Activated CD4-positive, alpha-beta T cell treated with anti-CD3 and anti-CD28 coated beads, Interleukin-2, amount 10 ng/mL, durations not matched to agents 24 days and 14 days (primary cell): ENCODE data around the gene KRT33B. TPM values are rescaled to one million over a fixed set of nuclear protein-coding genes. Genes with fewer than 3 reads are reported as not detected.
"Not testable (repeated sequence)": the region's sequence is repeated elsewhere in the genome, so short reads cannot be mapped to it uniquely, and the experiment has no call there.

ENCODE experiments used
- DNase-seq: peaks from one replicate; pipeline ENCODE4 v3.0.0; 2022
- H3K27ac Mint-ChIP-seq: one replicate; pipeline ENCODE4 v1.8.0; 2022; ENCODE audit warnings: mild to moderate bottlenecking, mixed read lengths
- H3K27me3 Mint-ChIP-seq: one replicate; pipeline ENCODE4 v1.8.0; 2022; ENCODE audit warnings: mixed read lengths
- H3K36me3 Mint-ChIP-seq: one replicate; pipeline ENCODE4 v1.8.0; 2022; ENCODE audit warnings: low read depth, mild to moderate bottlenecking, mixed read lengths
- H3K4me1 Mint-ChIP-seq: one replicate; pipeline ENCODE4 v1.8.0; 2021; ENCODE audit warnings: mixed read lengths
- H3K4me3 Mint-ChIP-seq: one replicate; pipeline ENCODE4 v1.8.0; 2022; ENCODE audit warnings: mild to moderate bottlenecking, moderate library complexity, mixed read lengths
- H3K9me3 Mint-ChIP-seq: one replicate; pipeline ENCODE4 v1.8.0; 2021; ENCODE audit warnings: mixed read lengths
- intact Hi-C: fragments of 100-400 bp; cut with micrococcal nuclease; formaldehyde crosslinking; loops from one replicate; pipeline ENCODE4 v1.15.1; 2023
- total RNA-seq: library from RNA; stranded (reverse); gene quantifications from 2 replicates; pipeline ENCODE4 v1.2.3, GENCODE V29; 2022

Gene KRT33B
- total RNA-seq, 1 donor from 2014 or later = not detected

DNA sequence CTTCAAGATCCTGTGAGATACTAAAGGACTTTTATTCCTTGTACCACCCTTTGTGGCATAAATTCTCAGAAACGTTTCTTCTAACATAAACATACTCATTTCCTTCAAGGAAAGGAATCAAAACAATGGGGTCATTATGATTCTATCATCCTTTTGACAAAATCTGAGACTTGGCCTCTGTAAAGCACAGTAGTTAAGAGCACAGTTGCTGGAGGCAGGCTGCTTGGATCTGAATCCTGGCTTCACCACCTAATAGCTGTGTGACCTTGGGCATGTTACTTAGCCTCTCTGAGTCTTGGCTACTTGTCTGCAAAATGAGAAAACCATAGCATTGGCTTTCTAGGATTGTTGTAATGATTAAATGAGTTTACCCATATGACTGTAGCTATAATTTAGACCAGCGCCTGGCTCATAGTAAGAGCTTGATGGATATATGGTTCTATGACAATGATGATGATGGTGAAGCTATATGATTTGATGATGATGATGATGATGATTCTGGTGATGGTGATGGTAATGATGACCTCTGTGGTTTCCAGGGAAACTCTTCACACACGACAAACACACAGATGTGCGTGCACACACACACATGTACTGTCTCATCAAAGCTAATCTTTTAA is 33.9 kb upstream of the KRT33B start:
- intact Hi-C loops = loop anchor here (1.0 to 5.0 kb wide), 3 partner anchors 62 to 264 kb away; no protein-coding TSS in a partner anchor
- Mint-ChIP-seq H3K4me3 (peak overlapping the region; percentile 59), H3K27me3 (no peaks in the 10 kb centered on the region), H3K9me3 (no peaks in the 10 kb centered on the region), H3K4me1 (peaks cover 23% of the 10 kb centered on the region), H3K27ac (peak overlapping the region; percentile 84), H3K36me3 (no peaks in the 10 kb centered on the region)
- no peak for DNase-seq

DNA sequence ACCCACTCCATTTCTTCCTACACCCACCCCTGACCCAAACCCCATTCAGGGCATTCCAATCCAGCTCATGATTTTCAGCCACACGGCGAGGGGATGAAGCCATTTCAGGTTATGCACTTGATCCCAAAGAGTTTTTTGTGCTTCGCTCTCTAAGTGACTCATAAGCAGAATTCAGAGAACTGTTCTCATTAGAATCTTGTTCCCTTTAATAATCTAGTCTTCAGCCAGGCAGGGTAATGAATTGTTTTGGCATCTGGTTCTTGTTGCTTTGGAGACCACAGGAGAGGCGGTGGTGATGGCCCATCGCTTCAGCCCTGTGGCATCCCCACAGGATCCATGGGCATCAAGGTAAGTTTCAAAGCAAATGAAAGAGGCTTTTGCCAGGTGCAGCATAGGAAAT is 32.5 kb upstream of the KRT33B start:
- Mint-ChIP-seq H3K27me3 (peaks cover 2% of the 10 kb centered on the region), H3K36me3 (no peaks in the 10 kb centered on the region), H3K27ac (peak overlapping the region; percentile 64), H3K9me3 (no peaks in the 10 kb centered on the region), H3K4me3 (peak overlapping the region; percentile 29), H3K4me1 (peaks cover 23% of the 10 kb centered on the region)
- DNase-seq = no peak
- intact Hi-C loops = loop anchor here (5.0 kb wide), 2 partner anchors 145 to 265 kb away; no protein-coding TSS in a partner anchor

DNA sequence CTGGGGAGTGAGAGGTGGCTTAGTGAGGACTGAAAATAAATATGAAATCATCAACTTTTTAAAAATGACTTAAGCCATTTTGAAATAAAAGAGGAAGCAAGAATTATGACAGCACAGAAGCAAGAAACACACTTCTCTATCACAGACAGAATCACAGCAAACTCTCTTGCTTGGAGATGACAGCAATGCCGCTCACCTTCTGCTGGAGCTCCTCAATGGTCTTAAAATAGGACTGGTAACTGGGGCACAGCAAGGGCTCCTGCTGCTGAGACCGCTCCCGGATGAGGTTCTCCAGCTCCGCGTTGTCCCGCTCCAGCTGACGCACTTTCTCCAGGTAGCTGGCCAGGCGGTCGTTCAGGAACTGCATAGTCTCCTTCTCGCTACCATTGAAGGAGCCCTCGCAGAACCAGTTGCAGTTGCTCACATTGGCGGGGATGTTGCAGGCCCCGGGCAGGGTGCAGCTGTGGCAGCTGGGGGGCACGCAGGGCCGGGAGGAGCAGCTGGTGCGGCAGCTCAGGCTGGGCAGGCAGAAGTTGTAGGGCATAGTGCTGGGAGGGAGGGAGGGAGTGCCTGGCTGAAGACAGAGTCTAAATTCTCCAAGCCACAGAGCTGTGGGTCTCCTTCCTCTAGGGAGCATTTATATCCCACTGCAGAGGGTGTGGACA is 27.5 kb upstream of the KRT33B start, which contains the start of gene KRT31:
KRT31 (minus strand) TSS at position 613 of the 665 bp plus-strand sequence; CDS start at position 544, 69 bp downstream.
- intact Hi-C loops = no loop called here
- Mint-ChIP-seq H3K9me3 (no peaks in the 10 kb centered on the region), H3K27me3 (peaks cover 2% of the 10 kb centered on the region), H3K4me3 (no peak within 1 kb of the TSS), H3K27ac (no peak within 1 kb of the TSS), H3K36me3 (no peaks in the 10 kb centered on the region), H3K4me1 (no peaks in the 10 kb centered on the region)
- DNase-seq = no peak

DNA sequence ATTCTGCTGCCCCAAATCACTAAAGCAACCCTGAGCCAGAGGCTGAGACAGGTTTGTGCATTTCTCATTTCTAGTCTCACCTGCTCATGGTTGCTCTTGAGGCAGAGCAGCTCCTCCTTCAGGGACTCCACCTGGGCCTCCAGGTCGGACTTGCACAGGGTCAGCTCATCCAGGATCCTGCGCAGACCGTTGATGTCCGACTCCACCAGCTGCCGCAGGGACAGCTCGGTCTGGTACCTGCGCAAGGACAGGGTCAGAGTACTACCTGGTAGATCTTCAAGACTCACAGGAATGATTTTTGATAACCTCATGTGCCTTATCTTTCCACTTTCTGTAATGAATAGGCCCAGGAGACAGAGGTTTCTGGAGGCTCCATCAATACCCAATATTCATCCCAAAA is 26.7 kb upstream of the KRT33B start:
- intact Hi-C loops = no loop called here

DNA sequence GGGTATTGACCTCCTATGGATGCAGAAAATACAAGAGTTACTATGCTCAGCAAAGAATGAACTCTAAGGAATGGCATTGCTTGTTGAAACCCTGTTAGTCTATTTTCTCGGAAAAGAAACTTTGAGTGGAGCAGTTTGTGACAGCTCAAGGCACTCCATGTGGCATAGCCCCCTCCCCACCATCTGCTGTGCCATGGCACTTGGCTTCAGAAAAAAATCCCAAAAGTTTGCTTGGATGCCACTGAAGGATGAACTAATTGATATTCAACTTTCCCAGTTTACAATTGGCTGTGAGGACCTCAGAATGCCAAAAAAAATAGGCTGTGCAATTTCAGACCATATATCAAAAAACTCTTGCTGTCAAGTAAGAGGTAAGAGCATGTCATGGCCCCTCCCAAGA is 26.0 kb upstream of the KRT33B start:
- H3K9me3 Mint-ChIP-seq = no peaks in the 10 kb centered on the region
- DNase-seq = no peak
- H3K4me3 Mint-ChIP-seq = no peak overlapping the region
- H3K36me3 Mint-ChIP-seq = no peaks in the 10 kb centered on the region
- peaks cover 8% of the 10 kb centered on the region for H3K27me3 Mint-ChIP-seq
- no peak overlapping the region for H3K27ac Mint-ChIP-seq
- intact Hi-C loops = no loop called here
- no peaks in the 10 kb centered on the region for H3K4me1 Mint-ChIP-seq

More for the DNA sequence above, 26.7 kb upstream of the KRT33B start:
- Mint-ChIP-seq H3K36me3 (no peaks in the 10 kb centered on the region), H3K27ac (no peak overlapping the region), H3K4me1 (no peaks in the 10 kb centered on the region), H3K4me3 (no peak overlapping the region), H3K27me3 (peaks cover 4% of the 10 kb centered on the region), H3K9me3 (no peaks in the 10 kb centered on the region)
- DNase-seq = no peak

DNA sequence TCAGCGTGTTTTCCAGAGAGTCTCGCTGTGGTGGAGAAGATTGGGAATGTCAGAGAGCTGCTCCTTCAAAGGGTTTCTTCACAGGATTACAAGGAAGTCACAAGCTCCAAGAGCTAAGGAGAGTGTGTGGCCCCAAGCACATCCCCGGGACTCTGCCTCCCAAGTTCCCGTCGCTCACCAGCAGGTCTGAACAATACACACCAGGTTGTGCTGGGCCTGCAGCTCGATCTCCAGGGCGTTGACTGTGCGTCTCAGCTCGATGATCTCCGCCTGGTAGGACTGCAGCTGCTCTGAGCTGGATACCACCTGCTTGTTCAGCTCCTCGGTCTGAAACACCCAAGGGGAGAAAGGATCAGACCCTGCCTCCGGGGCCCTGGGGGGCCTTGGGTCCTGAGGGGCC is 25.4 kb upstream of the KRT33B start:
- H3K36me3 Mint-ChIP-seq, H3K27ac Mint-ChIP-seq, H3K9me3 Mint-ChIP-seq, intact Hi-C loops, DNase-seq, H3K4me3 Mint-ChIP-seq, H3K4me1 Mint-ChIP-seq: not testable (repeated sequence)
- peaks cover 10% of the 10 kb centered on the region for H3K27me3 Mint-ChIP-seq

DNA sequence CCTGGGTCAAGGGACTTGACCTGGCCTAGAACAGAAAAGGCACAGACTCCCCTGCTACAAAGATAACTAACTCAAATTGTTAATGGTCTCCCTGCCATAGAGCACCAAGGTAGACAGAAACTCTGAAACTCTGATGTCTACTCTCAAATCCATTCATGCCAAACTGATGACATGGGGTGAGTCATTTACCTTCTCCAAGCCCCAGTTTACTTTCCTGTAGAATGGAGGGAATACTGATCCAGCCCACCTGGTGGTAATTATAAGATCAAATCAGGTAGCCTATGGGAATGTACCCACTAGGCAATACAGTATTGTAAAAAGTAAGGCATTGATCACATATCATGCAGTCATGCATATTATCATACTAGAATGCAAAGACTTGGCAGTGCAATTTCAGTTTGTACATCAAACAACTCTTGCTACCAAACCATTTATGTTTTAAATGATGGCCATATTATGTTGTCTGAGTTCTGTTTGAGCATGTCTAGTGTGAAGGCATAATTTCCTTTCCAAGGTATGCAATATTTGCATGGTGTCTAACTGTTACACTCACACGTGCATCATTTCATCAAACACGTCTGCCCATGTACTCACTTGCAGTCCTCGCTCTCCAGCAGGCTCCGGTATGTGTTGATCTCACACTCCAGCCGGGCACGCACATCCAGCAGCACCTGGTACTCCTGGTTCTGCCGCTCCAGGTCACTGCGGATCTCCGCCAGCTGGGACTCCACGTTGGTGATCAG is 24.8 kb upstream of the KRT33B start:
- H3K4me3 Mint-ChIP-seq = no peak overlapping the region

DNA sequence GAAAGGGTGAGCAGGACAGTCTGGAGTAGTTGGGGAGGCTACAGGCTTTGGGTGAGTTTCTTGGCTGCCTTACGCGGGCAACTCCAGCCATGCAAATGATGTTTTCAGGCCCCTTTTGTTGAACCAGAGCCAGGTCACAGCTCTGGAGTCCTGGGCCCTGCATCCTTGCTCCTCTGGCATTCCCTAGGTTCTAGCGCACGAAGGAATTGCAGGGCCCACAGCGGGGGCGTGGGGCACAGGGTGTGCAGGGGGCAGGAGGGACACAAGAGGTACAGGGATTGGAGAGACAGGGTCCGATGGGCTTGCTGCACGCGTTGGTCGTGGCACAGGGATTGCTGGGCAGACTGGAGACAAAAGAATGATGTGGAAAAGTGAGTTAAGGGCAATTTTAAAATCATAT is 24.2 kb upstream of the KRT33B start:
- no peaks in the 10 kb centered on the region for H3K9me3 Mint-ChIP-seq
- no peak overlapping the region for H3K4me3 Mint-ChIP-seq
- intact Hi-C loops = no loop called here
- no peak for DNase-seq
- no peaks in the 10 kb centered on the region for H3K36me3 Mint-ChIP-seq
- H3K27me3 Mint-ChIP-seq = peaks cover 10% of the 10 kb centered on the region
- no peak overlapping the region for H3K27ac Mint-ChIP-seq
- no peaks in the 10 kb centered on the region for H3K4me1 Mint-ChIP-seq

More for the DNA sequence above, 24.8 kb upstream of the KRT33B start:
- intact Hi-C loops = no loop called here
- Mint-ChIP-seq H3K9me3 (no peaks in the 10 kb centered on the region), H3K27ac (no peak overlapping the region), H3K27me3 (peaks cover 10% of the 10 kb centered on the region), H3K4me1 (no peaks in the 10 kb centered on the region), H3K36me3 (no peaks in the 10 kb centered on the region)
- DNase-seq = no peak

DNA sequence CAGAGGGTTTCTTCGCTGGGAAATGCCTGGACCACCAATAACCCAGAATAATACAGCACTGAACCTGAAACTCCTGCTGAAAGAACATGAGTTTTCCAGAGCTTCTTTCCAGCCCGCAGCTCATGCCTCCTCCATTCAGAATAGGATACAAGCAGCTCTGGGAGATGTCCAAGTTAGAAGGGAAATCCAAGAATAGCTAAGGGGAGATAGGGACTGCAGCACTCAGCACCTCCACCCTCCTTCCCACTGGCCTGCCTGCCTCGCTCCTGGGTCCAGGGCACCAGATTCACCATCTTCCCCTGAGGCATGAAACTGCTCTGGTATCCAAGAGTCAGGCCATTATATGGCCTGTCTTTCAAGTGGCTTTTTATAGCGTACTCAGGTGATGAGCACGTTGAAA is 23.7 kb upstream of the KRT33B start:
- H3K36me3 Mint-ChIP-seq = no peaks in the 10 kb centered on the region
- peaks cover 4% of the 10 kb centered on the region for H3K9me3 Mint-ChIP-seq
- H3K4me3 Mint-ChIP-seq = no peak overlapping the region
- intact Hi-C loops = no loop called here
- H3K4me1 Mint-ChIP-seq = no peaks in the 10 kb centered on the region
- H3K27ac Mint-ChIP-seq = no peak overlapping the region
- no peak for DNase-seq
- peaks cover 10% of the 10 kb centered on the region for H3K27me3 Mint-ChIP-seq

DNA sequence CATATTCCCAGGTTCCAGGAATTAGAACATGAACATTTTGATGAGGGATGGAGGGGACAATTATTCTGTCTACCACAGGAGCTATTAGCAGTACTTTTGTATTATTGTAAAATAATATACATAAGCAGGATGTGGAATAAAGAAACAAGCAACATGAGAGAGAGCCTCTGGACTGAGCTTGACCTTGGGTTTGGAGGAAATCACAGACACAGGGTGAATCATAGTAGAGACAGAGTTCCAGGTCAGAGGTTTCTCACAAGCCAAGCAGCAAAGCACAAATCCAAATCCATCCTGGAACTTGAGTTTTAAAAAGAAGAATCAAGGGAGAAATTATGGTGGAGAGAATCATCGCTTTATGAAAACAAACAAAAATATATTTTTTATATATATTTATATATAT is 22.7 kb upstream of the KRT33B start:
- peaks cover 12% of the 10 kb centered on the region for H3K9me3 Mint-ChIP-seq
- H3K27ac Mint-ChIP-seq = no peak overlapping the region
- DNase-seq = no peak
- H3K36me3 Mint-ChIP-seq = no peaks in the 10 kb centered on the region
- no peak overlapping the region for H3K4me3 Mint-ChIP-seq
- intact Hi-C loops = no loop called here
- peaks cover 16% of the 10 kb centered on the region for H3K27me3 Mint-ChIP-seq
- no peaks in the 10 kb centered on the region for H3K4me1 Mint-ChIP-seq

DNA sequence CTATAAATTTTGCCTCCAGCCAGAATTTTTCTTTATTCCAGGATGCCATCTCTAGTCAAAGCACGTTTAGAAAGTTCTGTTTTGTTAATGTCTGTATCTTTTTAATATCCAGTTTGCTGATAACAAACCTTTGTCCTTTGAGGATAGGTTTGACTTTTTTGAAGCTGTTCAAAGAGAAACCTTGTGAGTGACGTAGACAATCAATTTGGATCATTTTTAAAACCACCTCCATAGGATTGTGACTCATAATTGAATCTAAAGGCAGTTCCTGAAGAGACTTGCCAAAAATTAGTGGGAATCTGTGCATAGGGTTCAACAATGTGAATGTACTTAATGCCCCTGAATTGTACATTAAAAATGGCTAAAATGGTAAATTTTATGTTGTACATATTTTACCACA is 21.9 kb upstream of the KRT33B start:
- peaks cover 17% of the 10 kb centered on the region for H3K9me3 Mint-ChIP-seq
- peaks cover 16% of the 10 kb centered on the region for H3K27me3 Mint-ChIP-seq
- no peaks in the 10 kb centered on the region for H3K4me1 Mint-ChIP-seq
- H3K4me3 Mint-ChIP-seq = no peak overlapping the region
- intact Hi-C loops = no loop called here
- no peak for DNase-seq
- H3K36me3 Mint-ChIP-seq = peaks cover 2% of the 10 kb centered on the region
- no peak overlapping the region for H3K27ac Mint-ChIP-seq

DNA sequence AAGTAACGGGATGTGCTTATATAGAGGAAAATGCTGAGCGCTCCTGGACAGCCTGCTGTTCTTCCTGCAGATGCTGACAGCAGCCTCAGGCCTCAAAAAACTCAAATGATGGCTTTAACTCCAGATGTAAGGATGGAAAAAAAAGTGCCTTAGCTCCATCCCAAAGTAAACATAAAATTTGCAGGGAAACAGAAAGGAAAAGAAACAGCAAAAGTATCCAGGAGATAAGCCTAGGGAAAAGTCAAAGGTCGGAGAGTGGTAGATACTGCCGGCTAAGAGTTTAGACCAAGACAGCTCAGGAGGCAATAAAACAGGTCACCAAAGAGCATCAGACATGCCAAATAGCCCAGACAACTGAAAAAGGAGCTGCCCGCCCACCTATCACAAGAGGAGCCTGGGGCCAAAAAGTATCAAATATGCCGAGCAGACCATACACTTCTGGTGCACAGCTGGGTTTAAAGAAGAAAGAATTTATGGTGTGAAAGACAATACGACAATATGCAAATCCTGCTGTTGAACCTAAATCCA is 20.9 kb upstream of the KRT33B start:
- Mint-ChIP-seq H3K4me1 (no peaks in the 10 kb centered on the region), H3K27me3 (peaks cover 16% of the 10 kb centered on the region), H3K27ac (no peak overlapping the region), H3K36me3 (peaks cover 2% of the 10 kb centered on the region), H3K4me3 (no peak overlapping the region), H3K9me3 (peaks cover 20% of the 10 kb centered on the region)
- no peak for DNase-seq
- intact Hi-C loops = no loop called here

DNA sequence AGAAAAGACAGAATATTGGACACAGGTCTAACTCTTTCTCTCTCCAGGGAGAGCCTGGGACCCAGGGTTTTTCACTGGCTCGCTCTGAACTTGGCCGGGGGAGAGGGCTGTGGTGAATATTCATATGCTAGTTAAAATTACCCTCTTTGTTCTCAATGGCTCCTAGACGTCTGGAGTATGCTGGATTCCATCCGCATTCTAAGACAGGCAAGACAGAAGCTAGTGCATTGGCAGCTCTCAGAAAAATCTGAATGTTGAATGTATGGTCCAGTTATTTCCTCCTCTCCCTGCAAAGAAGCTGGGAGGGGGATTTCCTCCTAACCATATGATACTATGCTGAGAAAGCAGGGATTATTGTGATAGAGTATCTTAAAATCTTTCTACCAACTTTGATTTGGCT is 18.1 kb upstream of the KRT33B start:
- peaks cover 20% of the 10 kb centered on the region for H3K9me3 Mint-ChIP-seq
- peaks cover 2% of the 10 kb centered on the region for H3K36me3 Mint-ChIP-seq
- intact Hi-C loops = no loop called here
- H3K4me3 Mint-ChIP-seq = no peak overlapping the region
- no peak overlapping the region for H3K27ac Mint-ChIP-seq
- DNase-seq = no peak
- peaks cover 22% of the 10 kb centered on the region for H3K27me3 Mint-ChIP-seq
- no peaks in the 10 kb centered on the region for H3K4me1 Mint-ChIP-seq

DNA sequence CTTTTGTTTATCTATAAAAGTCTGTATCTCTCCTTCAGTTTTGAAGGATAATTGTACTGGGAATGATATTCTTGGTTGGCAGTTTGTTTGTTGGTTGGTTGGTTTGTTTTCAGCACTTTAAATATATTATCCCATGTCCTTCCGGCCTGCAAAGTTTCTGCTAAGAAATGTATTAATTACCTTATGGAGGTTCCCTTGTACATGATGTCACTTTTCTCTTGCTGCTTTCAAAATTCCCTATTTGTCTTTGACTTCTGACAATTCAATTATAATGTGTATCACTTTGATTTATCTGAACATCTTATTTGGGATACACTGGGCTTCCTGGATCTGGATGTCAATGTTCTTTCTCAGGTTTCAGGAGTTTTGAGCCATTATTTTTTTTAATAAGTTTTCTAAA is 16.6 kb upstream of the KRT33B start:
- Mint-ChIP-seq H3K9me3 (peaks cover 20% of the 10 kb centered on the region), H3K4me1 (no peaks in the 10 kb centered on the region), H3K27me3 (peaks cover 19% of the 10 kb centered on the region), H3K4me3 (no peak overlapping the region), H3K27ac (no peak overlapping the region), H3K36me3 (peaks cover 2% of the 10 kb centered on the region)
- no peak for DNase-seq
- intact Hi-C loops = no loop called here
